ENCODE data around the gene HIRA.
"Not testable (repeated sequence)": the region's sequence is repeated elsewhere in the genome, so short reads cannot be mapped to it uniquely, and the experiment has no call there.

- not testable (repeated sequence) for TF ChIP-seq TAF1 (IDR thresholded peaks at IDR 0.05; ENCODE audit: borderline replicate concordance, low read depth, low read length); POLR2A (IDR thresholded peaks at IDR 0.05; ENCODE audit: low read depth, low read length)
Observed at GRCh38 chr22:19330205-19330604, 101.3 kb downstream of the HIRA start.
